BLaER1 treated with 17β-estradiol and CSF1 and Interleukin-3, amounts not matched to agents 10 nM and 100 nM (cell line): ENCODE data around the gene KCNK16.
A peak's percentile ranks its signal among the peaks of the same experiment; 100 is the strongest.

Experiments used
- H3K27ac ChIP-seq, 11 experiments: shearing (Covaris generic); formaldehyde crosslinking; 2 replicates each; pipeline ENCODE4 v1.8.1; 2022
- H3K27me3 ChIP-seq, 11 experiments: shearing (Covaris generic); formaldehyde crosslinking; 2 replicates each; pipeline ENCODE4 v1.8.1; 2022
- H3K36me3 ChIP-seq, 11 experiments: shearing (Covaris generic); formaldehyde crosslinking; 2 replicates each; pipeline ENCODE4 v1.8.1; 2022
- H3K4me1 ChIP-seq, 10 experiments: shearing (Covaris generic); formaldehyde crosslinking; 2 replicates each; pipeline ENCODE4 v1.8.1; 2022
- H3K4me2 ChIP-seq, 11 experiments: shearing (Covaris generic); formaldehyde crosslinking; 2 replicates each; pipeline ENCODE4 v1.8.1; 2022
- H3K4me3 ChIP-seq, 10 experiments: shearing (Covaris generic); formaldehyde crosslinking; 2 replicates each; pipeline ENCODE4 v1.8.1; 2022
- H3K9ac ChIP-seq, 11 experiments: shearing (Covaris generic); formaldehyde crosslinking; 2 replicates each; pipeline ENCODE4 v1.8.1; 2022
- H3K9me3 ChIP-seq, 11 experiments: shearing (Covaris generic); formaldehyde crosslinking; replicated peaks in 1 of 11; 2 replicates each; pipeline ENCODE4 v1.8.1; 2022
- H4K20me1 ChIP-seq, 11 experiments: shearing (Covaris generic); formaldehyde crosslinking; 2 replicates each; pipeline ENCODE4 v1.8.1; 2022
- Cebpa-rat ChIP-seq, 11 experiments: shearing (Covaris generic); IDR thresholded peaks; 2 replicates each; pipeline ENCODE4 v1.8.1; 2022

The KCNK16 gene

GRCh38 chr6:39322306-39322850 is at the start of gene KCNK16:
Gene KCNK16, minus strand, starts transcription at chr6:39322702. Its CDS starts 162 bp downstream, at chr6:39322540.
- Histone ChIP-seq H3K27me3 (no peaks in the 10 kb centered on the region; a peak in 1 of 22 replicates), H3K4me3 (no peak within 1 kb of the TSS), H3K27ac (peak within 1 kb of the TSS in 2 of 11 experiments; percentile 80 to 81; a peak in 2 of 22 replicates), H3K9ac (no peak within 1 kb of the TSS), H3K4me2 (peak within 1 kb of the TSS; percentile 64 to 93 (median 83)), H3K9me3 (no peaks in the 10 kb centered on the region), H4K20me1 (peaks cover 0 to 6% (median 0%) of the 10 kb centered on the region in 11 experiments; a peak in 2 of 22 replicates), H3K4me1 (peaks cover 29 to 49% (median 43%) of the 10 kb centered on the region in 10 experiments), H3K36me3 (no peaks in the 10 kb centered on the region)
- TF ChIP-seq Cebpa-rat (IDR thresholded peaks at IDR 0.05) = no peak

GRCh38 chr6:39370390-39370789 is 47.9 kb upstream of the KCNK16 start:
- Histone ChIP-seq H3K4me1 (peaks cover 0 to 6% (median 0%) of the 10 kb centered on the region in 10 experiments; a peak in 5 of 20 replicates), H4K20me1 (no peaks in the 10 kb centered on the region), H3K4me3 (no peak overlapping the region), H3K9ac (no peak overlapping the region), H3K27me3 (no peaks in the 10 kb centered on the region), H3K4me2 (no peak overlapping the region), H3K27ac (no peak overlapping the region), H3K36me3 (no peaks in the 10 kb centered on the region), H3K9me3 (no peaks in the 10 kb centered on the region)
- no peak for TF ChIP-seq Cebpa-rat (IDR thresholded peaks at IDR 0.05)

GRCh38 chr6:39369987-39370386 is 47.5 kb upstream of the KCNK16 start:
- Histone ChIP-seq H3K36me3 (no peaks in the 10 kb centered on the region), H3K27ac (no peak overlapping the region), H3K4me2 (no peak overlapping the region), H3K4me1 (peaks cover 0 to 10% (median 0%) of the 10 kb centered on the region in 10 experiments; a peak in 6 of 20 replicates), H3K9me3 (no peaks in the 10 kb centered on the region), H3K9ac (no peak overlapping the region), H4K20me1 (no peaks in the 10 kb centered on the region), H3K27me3 (no peaks in the 10 kb centered on the region), H3K4me3 (no peak overlapping the region)
- no peak for TF ChIP-seq Cebpa-rat (IDR thresholded peaks at IDR 0.05)

GRCh38 chr6:39367700-39368099 is 45.2 kb upstream of the KCNK16 start:
- no peak overlapping the region for H3K4me2 ChIP-seq
- H3K4me1 ChIP-seq = peaks cover 0 to 10% (median 0%) of the 10 kb centered on the region in 10 experiments; a peak in 6 of 20 replicates
- no peak overlapping the region for H3K27ac ChIP-seq
- no peak overlapping the region for H3K9ac ChIP-seq
- no peaks in the 10 kb centered on the region for H3K9me3 ChIP-seq
- no peak for TF ChIP-seq Cebpa-rat (IDR thresholded peaks at IDR 0.05)
- no peak overlapping the region for H3K4me3 ChIP-seq
- H3K27me3 ChIP-seq = no peaks in the 10 kb centered on the region
- no peaks in the 10 kb centered on the region for H3K36me3 ChIP-seq
- H4K20me1 ChIP-seq = no peaks in the 10 kb centered on the region

- Histone ChIP-seq H3K9me3 (no peaks in the 10 kb centered on the region), H3K4me1 (peaks cover 0 to 10% (median 5%) of the 10 kb centered on the region in 10 experiments; a peak in 14 of 20 replicates), H3K9ac (no peak overlapping the region), H4K20me1 (no peaks in the 10 kb centered on the region), H3K4me3 (no peak overlapping the region), H3K27ac (no peak overlapping the region), H3K36me3 (no peaks in the 10 kb centered on the region), H3K27me3 (no peaks in the 10 kb centered on the region), H3K4me2 (no peak overlapping the region)
- no peak for TF ChIP-seq Cebpa-rat (IDR thresholded peaks at IDR 0.05)
These were observed 44.6 kb upstream of the KCNK16 start for GRCh38 chr6:39366931-39367618.

GRCh38 chr6:39365281-39366074 is 43.0 kb upstream of the KCNK16 start:
- H3K27me3 ChIP-seq = no peaks in the 10 kb centered on the region

GRCh38 chr6:39363280-39363679 is 40.8 kb upstream of the KCNK16 start:
- Histone ChIP-seq H3K4me1 (peaks cover 0 to 10% (median 9%) of the 10 kb centered on the region in 10 experiments; a peak in 15 of 20 replicates), H3K4me2 (no peak overlapping the region), H3K4me3 (no peak overlapping the region), H3K9ac (no peak overlapping the region), H3K27ac (no peak overlapping the region), H3K36me3 (no peaks in the 10 kb centered on the region), H4K20me1 (no peaks in the 10 kb centered on the region; a peak in 1 of 22 replicates), H3K9me3 (no peaks in the 10 kb centered on the region), H3K27me3 (no peaks in the 10 kb centered on the region)
- TF ChIP-seq Cebpa-rat (IDR thresholded peaks at IDR 0.05) = no peak

More at GRCh38 chr6:39365281-39366074, 43.0 kb upstream of the KCNK16 start:
- Histone ChIP-seq H3K9me3 (no peaks in the 10 kb centered on the region), H3K4me3 (no peak overlapping the region), H3K36me3 (no peaks in the 10 kb centered on the region), H3K4me1 (peaks cover 0 to 10% (median 9%) of the 10 kb centered on the region in 10 experiments; a peak in 14 of 20 replicates), H3K9ac (no peak overlapping the region), H4K20me1 (no peaks in the 10 kb centered on the region; a peak in 1 of 22 replicates), H3K27ac (no peak overlapping the region), H3K4me2 (peak overlapping the region in 3 of 11 experiments; percentile 33 to 51 (median 35); a peak in 5 of 22 replicates)
- TF ChIP-seq Cebpa-rat (IDR thresholded peaks at IDR 0.05) = no peak

GRCh38 chr6:39362487-39362865 is 40.0 kb upstream of the KCNK16 start:
- H3K9ac ChIP-seq = 0 out of 22 replicates have a peak overlapping the region, but pooled peaks of 1 of the 11 experiments have one; percentile 4
- H3K27me3 ChIP-seq = no peaks in the 10 kb centered on the region
- H4K20me1 ChIP-seq = no peaks in the 10 kb centered on the region; a peak in 1 of 22 replicates
- peaks cover 0 to 16% (median 12%) of the 10 kb centered on the region in 10 experiments; a peak in 15 of 20 replicates for H3K4me1 ChIP-seq
- H3K27ac ChIP-seq = no peak overlapping the region
- TF ChIP-seq Cebpa-rat (IDR thresholded peaks at IDR 0.05) = no peak
- no peaks in the 10 kb centered on the region for H3K36me3 ChIP-seq
- H3K4me2 ChIP-seq = peak overlapping the region in 9 of 11 experiments; percentile 16 to 78 (median 39); a peak in 14 of 22 replicates
- H3K9me3 ChIP-seq = no peaks in the 10 kb centered on the region
- no peak overlapping the region for H3K4me3 ChIP-seq
